A549 (cell line): ENCODE measurements around the gene CRYZL1. TPM values are rescaled to one million over a fixed set of nuclear protein-coding genes. Genes with fewer than 3 reads are reported as not detected.

Experiments used
- ATAC-seq, 2 experiments: fragments of 200-7000 bp in 1 of 2; fragments of >200 bp in 1 of 2; cut with Nextera tagmentation in 1 of 2; cut with Tn5 transposase in 1 of 2; 3 replicates each; pipeline versions ENCODE4 v1.8.0 to v1.9.1; 2018 to 2020; ENCODE audit warnings: mild to moderate bottlenecking in 1 of 2, moderate library complexity in 1 of 2
- CTCF ChIA-PET: fragments of 300-600 bp; sonication (Branson Sonifier 250); formaldehyde crosslinking; extraction: SDS; loops from one replicate; lab custom pipeline; 2021; ENCODE audit warnings: antibody characterized with exemption, inconsistent platforms; lab: Yijun Ruan, JAX
- POLR2A ChIA-PET: fragments of 350-600 bp; formaldehyde crosslinking; extraction: SDS; loops from one replicate; lab custom pipeline; 2021; ENCODE audit warnings: antibody characterized with exemption, inconsistent platforms; lab: Yijun Ruan, JAX
- DNase-seq, 2 experiments: peaks; one replicate each; pipeline versions ENCODE4 v3.0.0 to v3.0.0-alpha.2; 2011 to 2016; ENCODE audit warnings: low read depth in 1 of 2, low spot score in 1 of 2
- FAIRE-seq: peaks from 2 replicates; lab custom pipeline; 2011; peaks lifted over from hg19 to GRCh38; lab: Jason Lieb, UNC
- H3K27ac ChIP-seq, 2 experiments: fragments of >200 bp; sonication (Bioruptor Twin); formaldehyde crosslinking; 3 replicates each; pipeline ENCODE4 v1.5.1; 2016 to 2017
- H3K4me1 ChIP-seq: fragments of >200 bp; sonication (Bioruptor Twin); formaldehyde crosslinking; 3 replicates; pipeline ENCODE4 v1.6.1; 2016
- H3K4me2 ChIP-seq: fragments of >200 bp; sonication (Bioruptor Twin); formaldehyde crosslinking; 3 replicates; pipeline ENCODE4 v1.6.1; 2016
- H3K4me3 ChIP-seq: fragments of >200 bp; sonication (Bioruptor Twin); formaldehyde crosslinking; 3 replicates; pipeline ENCODE4 v1.5.1; 2016
- H3K9me3 ChIP-seq: fragments of >200 bp; sonication (Bioruptor Twin); formaldehyde crosslinking; 3 replicates; pipeline ENCODE4 v1.6.1; 2016
- BCL3 ChIP-seq: fragments of >200 bp; sonication (Bioruptor Twin); formaldehyde crosslinking; IDR thresholded peaks from 3 replicates; pipeline ENCODE4 v1.6.1; 2016
- CBX2 ChIP-seq: fragments of 200-600 bp; sonication (generic); IDR thresholded peaks from 2 replicates; pipeline ENCODE4 v1.6.1; 2016; ENCODE audit warnings: low read depth, mild to moderate bottlenecking, borderline replicate concordance
- CEBPB ChIP-seq, 2 experiments: fragments of >200 bp in 1 of 2; sonication (Bioruptor Twin) in 1 of 2; formaldehyde crosslinking in 1 of 2; IDR thresholded peaks; 2 replicates each; pipeline ENCODE4 v1.6.1; 2012 to 2016
- ELK1 ChIP-seq: fragments of 150-350 bp; IDR thresholded peaks from 2 replicates; pipeline ENCODE4 v1.6.1; 2014; ENCODE audit warnings: low read depth, mild to moderate bottlenecking, low read length
- EP300 ChIP-seq, 2 experiments: fragments of >200 bp; sonication (Bioruptor Twin); formaldehyde crosslinking; IDR thresholded peaks; 2 replicates in 1 of 2; 3 replicates in 1 of 2; pipeline ENCODE4 v1.6.1; 2016 to 2017
- FOSB ChIP-seq: fragments of 250-450 bp; sonication (Bioruptor Pico); IDR thresholded peaks from 2 replicates; pipeline ENCODE4 v1.5.0; 2020; ENCODE audit warnings: mild to moderate bottlenecking, moderate library complexity
- HDAC2 ChIP-seq: fragments of 200-600 bp; sonication (generic); IDR thresholded peaks from 2 replicates; pipeline ENCODE4 v1.6.1; 2016
- HEYL ChIP-seq: fragments of 250-450 bp; sonication (Bioruptor Pico); IDR thresholded peaks from 2 replicates; pipeline ENCODE4 v1.8.0; 2021; ENCODE audit warnings: mild to moderate bottlenecking, moderate library complexity
- HMGXB4 ChIP-seq: fragments of 250-450 bp; sonication (Bioruptor Pico); IDR thresholded peaks from 2 replicates; pipeline ENCODE4 v1.5.0; 2021; ENCODE audit warnings: mild to moderate bottlenecking, moderate library complexity, borderline replicate concordance
- HOXB5 ChIP-seq: fragments of 250-450 bp; sonication (Bioruptor Pico); IDR thresholded peaks from 2 replicates; pipeline ENCODE4 v1.5.0; 2020; ENCODE audit warnings: mild to moderate bottlenecking, moderate library complexity
- JUN ChIP-seq, 2 experiments: fragments of >200 bp; sonication (Bioruptor Twin); formaldehyde crosslinking; IDR thresholded peaks; 2 replicates in 1 of 2; 3 replicates in 1 of 2; pipeline ENCODE4 v1.6.1; 2016 to 2017
- JUNB ChIP-seq: fragments of >200 bp; sonication (Bioruptor Twin); formaldehyde crosslinking; IDR thresholded peaks from 2 replicates; pipeline ENCODE4 v1.6.1; 2016
- KDM1A ChIP-seq: fragments of 200-600 bp; sonication (generic); IDR thresholded peaks from 2 replicates; pipeline ENCODE4 v1.6.1; 2016; ENCODE audit warnings: low read depth, mild to moderate bottlenecking
- MAZ ChIP-seq: fragments of 150-350 bp; IDR thresholded peaks from 2 replicates; pipeline ENCODE4 v1.6.1; 2014; ENCODE audit warnings: antibody characterized with exemption, low read depth, low read length, borderline replicate concordance
- NPAS2 ChIP-seq: fragments of 250-450 bp; sonication (Bioruptor Pico); IDR thresholded peaks from 2 replicates; pipeline ENCODE4 v1.8.0; 2022; ENCODE audit warnings: mild to moderate bottlenecking, moderate library complexity, borderline replicate concordance
- NR3C1 ChIP-seq: fragments of >200 bp; sonication (Bioruptor Twin); formaldehyde crosslinking; IDR thresholded peaks from 3 replicates; pipeline ENCODE4 v1.6.1; 2017
- PBX3 ChIP-seq: IDR thresholded peaks from 2 replicates; pipeline ENCODE4 v1.6.1; 2012
- POLR2AphosphoS2 ChIP-seq: conservative IDR thresholded peaks from 2 replicates; pipeline ENCODE4 v1.6.1; 2012; ENCODE audit warnings: low read length, improper control_type of control experiment, inconsistent platforms
- RAD21 ChIP-seq, 2 experiments: fragments of >200 bp in 1 of 2; sonication (Bioruptor Twin) in 1 of 2; formaldehyde crosslinking in 1 of 2; IDR thresholded peaks in 1 of 2; conservative IDR thresholded peaks in 1 of 2; 2 replicates in 1 of 2; 3 replicates in 1 of 2; pipeline ENCODE4 v1.6.1; 2012 to 2018; ENCODE audit warnings: inconsistent platforms in 1 of 2
- REST ChIP-seq: fragments of 200-600 bp; sonication (generic); IDR thresholded peaks from 2 replicates; pipeline ENCODE4 v1.6.1; 2016; ENCODE audit warnings: antibody characterized with exemption, mild to moderate bottlenecking, moderate library complexity
- RFX5 ChIP-seq: fragments of 450-650 bp; IDR thresholded peaks from 2 replicates; pipeline ENCODE4 v1.7.1; 2014; ENCODE audit warnings: antibody characterized with exemption, mild to moderate bottlenecking, moderate library complexity
- RNF2 ChIP-seq: fragments of 200-600 bp; sonication (generic); IDR thresholded peaks from 2 replicates; pipeline ENCODE4 v1.6.1; 2016; ENCODE audit warnings: low read depth, mild to moderate bottlenecking, antibody characterized with exemption, moderate library complexity, borderline replicate concordance
- SMC3 ChIP-seq: fragments of >200 bp; sonication (Bioruptor Twin); formaldehyde crosslinking; IDR thresholded peaks from 3 replicates; pipeline ENCODE4 v1.6.1; 2018; ENCODE audit warnings: inconsistent platforms
- TP53 ChIP-seq: fragments of 250-450 bp; sonication (Bioruptor Pico); IDR thresholded peaks from 2 replicates; pipeline ENCODE4 v1.5.0; 2021; ENCODE audit warnings: mild to moderate bottlenecking, moderate library complexity
- USF2 ChIP-seq: fragments of 450-650 bp; IDR thresholded peaks from 2 replicates; pipeline ENCODE4 v1.6.1; 2014; ENCODE audit warnings: antibody characterized with exemption
- ZFP36 ChIP-seq: fragments of 450-650 bp; IDR thresholded peaks from 2 replicates; pipeline ENCODE4 v1.6.1; 2014; ENCODE audit warnings: borderline replicate concordance; ENCODE audit not compliant: partially characterized antibody
- ZNF302 ChIP-seq: fragments of 250-450 bp; sonication (Bioruptor Pico); IDR thresholded peaks from 2 replicates; pipeline ENCODE4 v1.9.0; 2021; ENCODE audit warnings: inconsistent platforms, mild to moderate bottlenecking, moderate library complexity
- WGBS: methylation state at CpG from one replicate; pipeline ENCODE4 v1.1.6; 2017; ENCODE audit errors: missing lambda C conversion rate; 5-methylcytosine and 5-hydroxymethylcytosine counted together
- polyA plus RNA-seq, 4 experiments: library from polyadenylated mRNA; depleted of rRNA in 3 of 4; stranded (reverse); fragments of >200 nt; fragmentation: RNase III in 1 of 4; extraction: RNeasy Plus Mini Kit Qiagen cat#74134 plus additional on column Dnase treatment in 1 of 4; gene quantifications; 2 replicates in 3 of 4; 3 replicates in 1 of 4; pipeline ENCODE4 v1.2.3, GENCODE V29; 2011 to 2017

CRYZL1 gene
- polyA plus RNA-seq, 2 of the 4 experiments (the other 2 are of a cell fraction) = 15.2 to 38.9 TPM

- ChIA-PET POLR2A (no interaction called here), CTCF (interaction anchor here (1.1 kb wide), 1 partner anchor 11 kb away, joined by 3 read pairs; no protein-coding TSS in a partner anchor)
- TF ChIP-seq HEYL (CRISPR knock-in tag) (no peak), SMC3 (no peak), MAZ (no peak), CEBPB (IDR thresholded peaks at IDR 0.05) (no peak), EP300 (IDR thresholded peaks at IDR 0.05) (no peak), HDAC2 (no peak), PBX3 (no peak), USF2 (no peak), NR3C1 (no peak), FOSB (no peak), RNF2 (no peak), ZFP36 (no peak), ZNF302 (CRISPR knock-in tag) (no peak), HMGXB4 (CRISPR knock-in tag) (no peak), TP53 (no peak), BCL3 (no peak)
- FAIRE-seq (no peak), ATAC-seq (no peak), DNase-seq (no peak)
- H3K9me3 ChIP-seq = no peaks in the 10 kb centered on the region
- 96% methylated on average over 2 of the region's 2 CpGs for WGBS
- no peak overlapping the region for H3K4me3 ChIP-seq
- H3K27ac ChIP-seq = no peak overlapping the region
- H3K4me1 ChIP-seq = no peaks in the 10 kb centered on the region
- H3K4me2 ChIP-seq = no peak overlapping the region
These were observed 79.2 kb downstream of the CRYZL1 start for GRCh38 chr21:33562389-33562788.

- FAIRE-seq (no peak), ATAC-seq (no peak), DNase-seq (no peak)
- Histone ChIP-seq H3K27ac (no peak overlapping the region), H3K4me3 (no peak overlapping the region), H3K9me3 (no peaks in the 10 kb centered on the region), H3K4me1 (no peaks in the 10 kb centered on the region), H3K4me2 (no peak overlapping the region)
- WGBS = 88% methylated on average over 2 of the region's 2 CpGs
- ChIA-PET POLR2A (no interaction called here), CTCF (interaction anchor here (1.1 kb wide), 1 partner anchor 12 kb away, joined by 3 read pairs; no protein-coding TSS in a partner anchor)
- TF ChIP-seq JUN (IDR thresholded peaks at IDR 0.05) (no peak), REST (no peak), POLR2AphosphoS2 (no peak), RAD21 (conservative IDR thresholded peaks at IDR 0.05 in 1 of 2, IDR thresholded peaks at IDR 0.05 in 1 of 2) (no peak), JUNB (no peak), NPAS2 (CRISPR knock-in tag) (no peak), EP300 (IDR thresholded peaks at IDR 0.05) (no peak), CBX2 (no peak), HOXB5 (CRISPR knock-in tag) (no peak), TP53 (no peak), ELK1 (no peak), USF2 (no peak), KDM1A (no peak), HDAC2 (no peak), ZFP36 (no peak), RFX5 (no peak)
These were observed 80.2 kb downstream of the CRYZL1 start for GRCh38 chr21:33561373-33561772.
